HEK293 (cell line): Measurements from ENCODE around the gene MEF2C.

Source experiments
- CTCF ChIA-PET: fragments of 350-600 bp; formaldehyde crosslinking; extraction: SDS; loops from one replicate; lab custom pipeline; 2021; ENCODE audit warnings: antibody characterized with exemption; lab: Yijun Ruan, JAX
- POLR2A ChIA-PET: fragments of 300-600 bp; formaldehyde crosslinking; extraction: SDS; loops from one replicate; lab custom pipeline; 2020; ENCODE audit warnings: antibody characterized with exemption, inconsistent platforms; lab: Yijun Ruan, JAX
- H3K27ac ChIP-seq: fragments of 200-500 bp; sonication (Bioruptor generic); 2 replicates; pipeline ENCODE4 v1.5.1; 2014; ENCODE audit warnings: low read depth, low read length, control low read depth, inconsistent platforms; ENCODE audit errors: extremely low read depth
- H3K36me3 ChIP-seq, 2 experiments: fragments of 200-500 bp in 1 of 2; sonication (Bioruptor generic) in 1 of 2; 1 replicate in 1 of 2; 2 replicates in 1 of 2; pipeline ENCODE4 v1.5.1; 2014 to 2017; ENCODE audit warnings: inconsistent platforms in 2 of 2, low read length in 2 of 2; ENCODE audit not compliant: control insufficient read depth in 2 of 2, insufficient read depth in 1 of 2
- H3K4me1 ChIP-seq: fragments of 200-500 bp; sonication (Bioruptor generic); 2 replicates; pipeline ENCODE4 v1.5.1; 2014; ENCODE audit warnings: mild to moderate bottlenecking, low read length, inconsistent platforms; ENCODE audit not compliant: control insufficient read depth, insufficient read depth
- H3K4me3 ChIP-seq: 2 replicates; pipeline ENCODE4 v1.5.1; 2011; ENCODE audit warnings: low read depth, mild to moderate bottlenecking, control low read depth, low read length, moderate library complexity
- H3K9me3 ChIP-seq: fragments of 200-500 bp; sonication (Bioruptor generic); 2 replicates; pipeline ENCODE4 v1.5.1; 2014; ENCODE audit warnings: low read depth, low read length, inconsistent platforms; ENCODE audit not compliant: control insufficient read depth, insufficient read depth
- BCL6B ChIP-seq: fragments of 450-650 bp; formaldehyde crosslinking; IDR thresholded peaks from 2 replicates; pipeline ENCODE4 v1.5.1; 2017; ENCODE audit warnings: missing biosample characterization, missing genetic modification characterization
- FEZF1 ChIP-seq: fragments of 450-650 bp; formaldehyde crosslinking; IDR thresholded peaks from 2 replicates; pipeline ENCODE4 v1.5.1; 2016; ENCODE audit warnings: missing biosample characterization, missing genetic modification characterization
- SP2 ChIP-seq: fragments of 450-650 bp; formaldehyde crosslinking; IDR thresholded peaks from 2 replicates; pipeline ENCODE4 v1.5.1; 2016; ENCODE audit warnings: missing biosample characterization, missing genetic modification characterization
- ZEB2 ChIP-seq: fragments of 450-650 bp; formaldehyde crosslinking; IDR thresholded peaks from 2 replicates; pipeline ENCODE4 v1.5.1; 2016; ENCODE audit warnings: missing biosample characterization, missing genetic modification characterization
- ZNF510 ChIP-seq: fragments of 450-650 bp; formaldehyde crosslinking; IDR thresholded peaks from 2 replicates; pipeline ENCODE4 v1.5.1; 2018; ENCODE audit warnings: mild to moderate bottlenecking, missing genetic modification characterization, missing biosample characterization; ENCODE audit not compliant: insufficient replicate concordance
- ZNF530 ChIP-seq: fragments of 450-650 bp; formaldehyde crosslinking; IDR thresholded peaks from 2 replicates; pipeline ENCODE4 v1.5.1; 2016; ENCODE audit warnings: low read depth, missing biosample characterization, missing genetic modification characterization
- ZNF596 ChIP-seq: fragments of 450-650 bp; IDR thresholded peaks from 2 replicates; pipeline ENCODE4 v1.5.0; 2018; ENCODE audit warnings: missing biosample characterization, mild to moderate bottlenecking, missing genetic modification characterization, moderate library complexity
- ZNF600 ChIP-seq: fragments of 450-650 bp; formaldehyde crosslinking; IDR thresholded peaks from 2 replicates; pipeline ENCODE4 v1.5.1; 2016; ENCODE audit warnings: missing biosample characterization, missing genetic modification characterization
- ZNF621 ChIP-seq: fragments of 450-650 bp; formaldehyde crosslinking; IDR thresholded peaks from 2 replicates; pipeline ENCODE4 v1.5.1; 2017; ENCODE audit warnings: missing biosample characterization, missing genetic modification characterization
- ZNF747 ChIP-seq: fragments of 450-650 bp; formaldehyde crosslinking; IDR thresholded peaks from 2 replicates; pipeline ENCODE4 v1.5.1; 2016; ENCODE audit warnings: missing biosample characterization, missing genetic modification characterization
- ZSCAN16 ChIP-seq: fragments of 450-650 bp; formaldehyde crosslinking; IDR thresholded peaks from 2 replicates; pipeline ENCODE4 v1.5.1; 2016; ENCODE audit warnings: missing biosample characterization, missing genetic modification characterization
- TF ChIP-seq, protein P1 (sequence below): fragments of 450-650 bp; formaldehyde crosslinking; IDR thresholded peaks from 2 replicates; pipeline ENCODE4 v1.5.1; 2016; ENCODE audit warnings: missing biosample characterization, missing genetic modification characterization
- TF ChIP-seq, protein P2 (sequence below): fragments of 450-650 bp; formaldehyde crosslinking; IDR thresholded peaks from 2 replicates; pipeline ENCODE4 v1.5.1; 2016; ENCODE audit warnings: missing biosample characterization, missing genetic modification characterization
- TF ChIP-seq, protein P3 (sequence below): fragments of 450-650 bp; formaldehyde crosslinking; IDR thresholded peaks from 2 replicates; pipeline ENCODE4 v1.5.1; 2017; ENCODE audit warnings: missing biosample characterization, missing genetic modification characterization
- TF ChIP-seq, protein P4 (sequence below): fragments of 450-650 bp; formaldehyde crosslinking; IDR thresholded peaks from 2 replicates; pipeline ENCODE4 v1.5.1; 2016; ENCODE audit warnings: missing biosample characterization, missing genetic modification characterization
- TF ChIP-seq, protein P5 (sequence below): fragments of 450-650 bp; formaldehyde crosslinking; IDR thresholded peaks from 2 replicates; pipeline ENCODE4 v1.5.1; 2016; ENCODE audit warnings: missing biosample characterization, missing genetic modification characterization, low read depth

The MEF2C gene

DNA sequence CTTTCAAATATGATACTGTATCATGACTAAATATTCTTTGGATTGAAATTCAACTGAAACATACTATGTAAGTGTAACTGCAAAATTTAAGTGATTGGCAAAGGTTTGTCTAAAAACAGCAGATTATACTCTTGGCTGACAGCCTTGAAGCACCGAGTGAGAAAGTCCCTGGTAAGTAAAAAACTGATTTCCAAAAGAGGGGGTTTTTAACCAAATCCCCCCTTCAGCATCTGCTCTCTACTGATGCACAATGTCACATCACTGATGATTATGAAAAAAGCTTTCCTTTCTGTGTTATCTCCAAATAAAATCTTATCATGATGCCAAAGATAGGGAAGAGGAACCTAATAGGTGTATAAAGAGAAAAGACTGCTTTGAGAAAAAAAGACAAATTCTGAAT lies 141.0 kb downstream of the MEF2C start:
- ChIA-PET POLR2A (no interaction called here), CTCF (interaction anchor here (0.7 to 5.4 kb wide), 2 partner anchors 13 to 58 kb away, joined by 3 to 35 read pairs; no protein-coding TSS in a partner anchor)
- Histone ChIP-seq H3K4me3 (no peak overlapping the region), H3K4me1 (peaks cover 8% of the 10 kb centered on the region; the same call in 1 of the 2 replicates), H3K9me3 (no peaks in the 10 kb centered on the region), H3K27ac (no peak overlapping the region), H3K36me3 (no peaks in the 10 kb centered on the region)
- TF ChIP-seq ZSCAN16, result no peak
- TF ChIP-seq, protein P1, sequence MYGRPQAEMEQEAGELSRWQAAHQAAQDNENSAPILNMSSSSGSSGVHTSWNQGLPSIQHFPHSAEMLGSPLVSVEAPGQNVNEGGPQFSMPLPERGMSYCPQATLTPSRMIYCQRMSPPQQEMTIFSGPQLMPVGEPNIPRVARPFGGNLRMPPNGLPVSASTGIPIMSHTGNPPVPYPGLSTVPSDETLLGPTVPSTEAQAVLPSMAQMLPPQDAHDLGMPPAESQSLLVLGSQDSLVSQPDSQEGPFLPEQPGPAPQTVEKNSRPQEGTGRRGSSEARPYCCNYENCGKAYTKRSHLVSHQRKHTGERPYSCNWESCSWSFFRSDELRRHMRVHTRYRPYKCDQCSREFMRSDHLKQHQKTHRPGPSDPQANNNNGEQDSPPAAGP (tag by site-specific recombination), result no peak
- TF ChIP-seq SP2 (tag by site-specific recombination), result no peak
- no peak for TF ChIP-seq ZNF510 (tag by site-specific recombination)
- no peak for TF ChIP-seq ZNF530 (tag by site-specific recombination)
- TF ChIP-seq, protein P2, sequence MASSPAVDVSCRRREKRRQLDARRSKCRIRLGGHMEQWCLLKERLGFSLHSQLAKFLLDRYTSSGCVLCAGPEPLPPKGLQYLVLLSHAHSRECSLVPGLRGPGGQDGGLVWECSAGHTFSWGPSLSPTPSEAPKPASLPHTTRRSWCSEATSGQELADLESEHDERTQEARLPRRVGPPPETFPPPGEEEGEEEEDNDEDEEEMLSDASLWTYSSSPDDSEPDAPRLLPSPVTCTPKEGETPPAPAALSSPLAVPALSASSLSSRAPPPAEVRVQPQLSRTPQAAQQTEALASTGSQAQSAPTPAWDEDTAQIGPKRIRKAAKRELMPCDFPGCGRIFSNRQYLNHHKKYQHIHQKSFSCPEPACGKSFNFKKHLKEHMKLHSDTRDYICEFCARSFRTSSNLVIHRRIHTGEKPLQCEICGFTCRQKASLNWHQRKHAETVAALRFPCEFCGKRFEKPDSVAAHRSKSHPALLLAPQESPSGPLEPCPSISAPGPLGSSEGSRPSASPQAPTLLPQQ (tag by site-specific recombination), result no peak

DNA sequence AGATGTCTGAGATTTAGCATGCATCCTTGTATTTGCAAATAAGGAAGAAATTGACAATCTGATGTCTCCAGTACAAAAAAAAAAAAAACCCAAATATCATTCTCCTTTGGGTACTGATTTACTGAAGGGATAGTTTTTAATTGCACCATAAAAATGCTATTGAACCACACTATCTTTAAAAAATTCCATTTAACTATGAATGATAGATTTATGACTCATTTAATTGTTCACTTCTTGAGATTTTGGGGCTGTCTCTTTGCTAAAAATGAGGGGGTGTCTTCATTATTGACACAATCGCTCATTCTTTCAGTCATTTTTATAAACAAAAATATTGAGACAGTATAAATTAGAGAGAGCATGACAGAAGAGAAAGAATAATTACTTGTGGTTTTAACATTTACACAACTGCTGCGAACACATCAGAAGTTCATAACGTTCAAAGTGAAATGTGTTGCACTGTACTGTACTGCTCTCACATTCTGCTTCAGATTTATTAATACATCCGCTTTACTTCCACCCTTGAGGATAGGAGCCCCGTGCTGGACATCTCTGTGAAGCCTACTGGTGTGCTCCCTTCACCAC lies 142.3 kb downstream of the MEF2C start:
- Histone ChIP-seq H3K9me3 (no peaks in the 10 kb centered on the region), H3K4me1 (peaks cover 8% of the 10 kb centered on the region; the same call in 1 of the 2 replicates), H3K36me3 (no peaks in the 10 kb centered on the region), H3K27ac (no peak overlapping the region), H3K4me3 (no peak overlapping the region)
- ChIA-PET CTCF (interaction anchor here (0.7 to 5.4 kb wide), 3 partner anchors 12 to 1525 kb away, joined by 3 to 35 read pairs (median 3); no protein-coding TSS in a partner anchor), POLR2A (no interaction called here)
- TF ChIP-seq ZEB2 (tag by site-specific recombination), result 0 out of 2 replicates have a peak, but pooled peaks have one; percentile 24
- TF ChIP-seq, protein P3, sequence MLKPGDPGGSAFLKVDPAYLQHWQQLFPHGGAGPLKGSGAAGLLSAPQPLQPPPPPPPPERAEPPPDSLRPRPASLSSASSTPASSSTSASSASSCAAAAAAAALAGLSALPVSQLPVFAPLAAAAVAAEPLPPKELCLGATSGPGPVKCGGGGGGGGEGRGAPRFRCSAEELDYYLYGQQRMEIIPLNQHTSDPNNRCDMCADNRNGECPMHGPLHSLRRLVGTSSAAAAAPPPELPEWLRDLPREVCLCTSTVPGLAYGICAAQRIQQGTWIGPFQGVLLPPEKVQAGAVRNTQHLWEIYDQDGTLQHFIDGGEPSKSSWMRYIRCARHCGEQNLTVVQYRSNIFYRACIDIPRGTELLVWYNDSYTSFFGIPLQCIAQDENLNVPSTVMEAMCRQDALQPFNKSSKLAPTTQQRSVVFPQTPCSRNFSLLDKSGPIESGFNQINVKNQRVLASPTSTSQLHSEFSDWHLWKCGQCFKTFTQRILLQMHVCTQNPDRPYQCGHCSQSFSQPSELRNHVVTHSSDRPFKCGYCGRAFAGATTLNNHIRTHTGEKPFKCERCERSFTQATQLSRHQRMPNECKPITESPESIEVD (tag by site-specific recombination), result peak; percentile 60
- peak; percentile 36; the same call in 1 of the 2 replicates for TF ChIP-seq ZNF600
- TF ChIP-seq ZNF747 (tag by site-specific recombination), result no peak
- TF ChIP-seq ZNF596 (tag by site-specific recombination), result 0 out of 2 replicates have a peak, but pooled peaks have one; percentile 65
- TF ChIP-seq, protein P4, sequence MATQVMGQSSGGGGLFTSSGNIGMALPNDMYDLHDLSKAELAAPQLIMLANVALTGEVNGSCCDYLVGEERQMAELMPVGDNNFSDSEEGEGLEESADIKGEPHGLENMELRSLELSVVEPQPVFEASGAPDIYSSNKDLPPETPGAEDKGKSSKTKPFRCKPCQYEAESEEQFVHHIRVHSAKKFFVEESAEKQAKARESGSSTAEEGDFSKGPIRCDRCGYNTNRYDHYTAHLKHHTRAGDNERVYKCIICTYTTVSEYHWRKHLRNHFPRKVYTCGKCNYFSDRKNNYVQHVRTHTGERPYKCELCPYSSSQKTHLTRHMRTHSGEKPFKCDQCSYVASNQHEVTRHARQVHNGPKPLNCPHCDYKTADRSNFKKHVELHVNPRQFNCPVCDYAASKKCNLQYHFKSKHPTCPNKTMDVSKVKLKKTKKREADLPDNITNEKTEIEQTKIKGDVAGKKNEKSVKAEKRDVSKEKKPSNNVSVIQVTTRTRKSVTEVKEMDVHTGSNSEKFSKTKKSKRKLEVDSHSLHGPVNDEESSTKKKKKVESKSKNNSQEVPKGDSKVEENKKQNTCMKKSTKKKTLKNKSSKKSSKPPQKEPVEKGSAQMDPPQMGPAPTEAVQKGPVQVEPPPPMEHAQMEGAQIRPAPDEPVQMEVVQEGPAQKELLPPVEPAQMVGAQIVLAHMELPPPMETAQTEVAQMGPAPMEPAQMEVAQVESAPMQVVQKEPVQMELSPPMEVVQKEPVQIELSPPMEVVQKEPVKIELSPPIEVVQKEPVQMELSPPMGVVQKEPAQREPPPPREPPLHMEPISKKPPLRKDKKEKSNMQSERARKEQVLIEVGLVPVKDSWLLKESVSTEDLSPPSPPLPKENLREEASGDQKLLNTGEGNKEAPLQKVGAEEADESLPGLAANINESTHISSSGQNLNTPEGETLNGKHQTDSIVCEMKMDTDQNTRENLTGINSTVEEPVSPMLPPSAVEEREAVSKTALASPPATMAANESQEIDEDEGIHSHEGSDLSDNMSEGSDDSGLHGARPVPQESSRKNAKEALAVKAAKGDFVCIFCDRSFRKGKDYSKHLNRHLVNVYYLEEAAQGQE, result no peak
- peak; percentile 75 for TF ChIP-seq FEZF1 (tag by site-specific recombination)
- no peak for TF ChIP-seq ZNF621
- peak; percentile 31; the same call in 1 of the 2 replicates for TF ChIP-seq BCL6B (tag by site-specific recombination)
- TF ChIP-seq, protein P5, sequence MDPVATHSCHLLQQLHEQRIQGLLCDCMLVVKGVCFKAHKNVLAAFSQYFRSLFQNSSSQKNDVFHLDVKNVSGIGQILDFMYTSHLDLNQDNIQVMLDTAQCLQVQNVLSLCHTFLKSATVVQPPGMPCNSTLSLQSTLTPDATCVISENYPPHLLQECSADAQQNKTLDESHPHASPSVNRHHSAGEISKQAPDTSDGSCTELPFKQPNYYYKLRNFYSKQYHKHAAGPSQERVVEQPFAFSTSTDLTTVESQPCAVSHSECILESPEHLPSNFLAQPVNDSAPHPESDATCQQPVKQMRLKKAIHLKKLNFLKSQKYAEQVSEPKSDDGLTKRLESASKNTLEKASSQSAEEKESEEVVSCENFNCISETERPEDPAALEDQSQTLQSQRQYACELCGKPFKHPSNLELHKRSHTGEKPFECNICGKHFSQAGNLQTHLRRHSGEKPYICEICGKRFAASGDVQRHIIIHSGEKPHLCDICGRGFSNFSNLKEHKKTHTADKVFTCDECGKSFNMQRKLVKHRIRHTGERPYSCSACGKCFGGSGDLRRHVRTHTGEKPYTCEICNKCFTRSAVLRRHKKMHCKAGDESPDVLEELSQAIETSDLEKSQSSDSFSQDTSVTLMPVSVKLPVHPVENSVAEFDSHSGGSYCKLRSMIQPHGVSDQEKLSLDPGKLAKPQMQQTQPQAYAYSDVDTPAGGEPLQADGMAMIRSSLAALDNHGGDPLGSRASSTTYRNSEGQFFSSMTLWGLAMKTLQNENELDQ (tag by site-specific recombination), result no peak
